T-helper 9 cell (primary cell): ENCODE data around the gene STK33.

Experiments
- DNase-seq: peaks from one replicate; pipeline ENCODE4 v3.0.0-alpha.2; 2020

Gene STK33

DNA sequence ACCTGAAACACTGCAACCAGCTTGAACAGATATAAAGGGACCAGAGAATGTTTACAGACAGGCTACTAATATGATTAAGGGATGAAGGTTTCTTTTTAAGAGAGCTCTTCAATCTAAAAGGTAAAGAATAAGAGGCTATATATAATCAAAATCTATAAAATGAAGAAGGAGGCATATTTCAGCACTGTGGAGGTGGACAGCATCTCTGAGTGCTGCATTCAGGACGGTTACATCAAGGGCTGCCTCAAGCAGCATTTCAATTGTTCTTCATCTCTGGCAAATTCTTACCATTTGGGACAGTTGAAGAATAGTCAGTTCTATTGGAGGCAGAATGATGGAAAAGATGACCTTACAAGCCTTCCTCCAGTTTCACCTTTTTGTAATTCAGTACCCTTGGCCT lies 190.7 kb downstream of the STK33 start:
- DNase-seq = no peak

DNA sequence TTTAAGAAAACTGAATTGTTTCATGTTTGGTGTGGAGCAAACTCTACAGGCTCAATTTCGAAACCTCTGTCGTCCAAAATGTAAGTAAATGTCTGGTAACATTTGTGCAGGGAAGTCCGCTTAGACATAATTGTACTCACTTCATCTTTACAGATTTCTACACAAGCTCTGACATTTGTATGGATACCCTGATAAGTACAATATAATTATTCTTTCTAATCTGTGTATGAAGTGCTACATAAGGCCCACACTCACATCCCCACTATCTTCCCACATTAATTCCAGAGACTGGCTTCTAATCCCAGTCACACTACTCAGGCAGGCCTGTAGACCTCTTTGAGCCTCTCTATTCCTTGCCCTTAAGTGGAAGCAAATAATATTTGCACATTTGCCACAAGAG lies 201.1 kb downstream of the STK33 start:
- DNase-seq = no peak

DNA sequence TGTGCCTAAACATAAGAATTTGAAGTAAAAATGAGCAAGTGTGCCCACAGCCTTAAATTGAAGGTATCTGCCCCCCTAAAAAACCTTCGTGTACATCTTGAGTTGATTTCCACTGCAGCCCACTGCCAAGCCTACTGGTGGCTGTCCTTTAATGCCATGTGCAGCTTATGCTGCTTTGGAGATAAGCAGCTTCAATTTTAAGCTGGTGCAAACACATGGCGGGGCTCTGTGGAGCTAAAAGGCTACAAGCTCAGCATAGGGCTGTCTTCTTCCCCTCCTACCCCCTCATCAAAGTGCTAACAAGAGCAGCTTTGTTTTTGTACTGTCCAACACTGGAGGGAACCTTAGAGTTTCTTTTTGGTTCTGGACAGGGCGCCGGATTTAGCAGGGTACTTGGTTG lies 201.9 kb downstream of the STK33 start:
- DNase-seq = no peak

DNA sequence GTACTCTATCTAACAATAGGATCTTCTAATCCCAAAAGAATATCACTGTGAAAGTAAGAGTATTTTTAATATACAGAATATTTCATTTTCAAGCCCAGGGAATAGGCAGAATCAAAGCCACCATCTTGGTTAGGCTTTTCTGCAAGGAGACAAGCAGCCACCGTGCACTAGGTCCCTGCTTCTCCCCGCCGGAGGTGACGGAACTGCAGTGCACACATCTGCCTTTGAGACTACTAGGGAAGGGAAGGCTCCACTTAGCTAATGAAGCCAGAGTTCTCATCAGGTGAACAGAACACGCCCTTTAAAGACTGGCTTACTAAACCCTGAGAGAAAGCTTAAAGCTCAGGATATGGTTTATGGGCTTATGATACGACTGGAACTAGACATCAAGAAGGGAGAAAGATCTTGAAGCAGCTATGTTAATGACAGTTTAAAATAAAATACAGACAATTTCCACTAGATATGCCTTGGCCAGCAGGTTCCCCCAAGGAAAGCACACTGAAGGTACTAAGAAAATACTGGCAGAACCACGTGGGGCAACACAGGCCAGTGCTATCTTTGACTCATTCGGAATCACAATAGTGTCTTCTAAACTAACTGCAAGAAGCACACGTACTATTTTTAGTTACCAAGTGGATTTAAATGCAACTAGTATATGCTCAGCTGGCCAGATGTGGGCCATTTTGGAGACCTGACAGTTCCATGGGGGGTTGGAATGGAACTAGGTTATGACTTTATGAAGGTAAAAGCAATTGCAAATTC lies 203.0 kb downstream of the STK33 start:
- no peak for DNase-seq

GRCh38 chr11:8389029-8389996 lies 204.7 kb downstream of the STK33 start:
- DNase-seq = no peak

- DNase-seq = no peak
These were observed 206.3 kb downstream of the STK33 start for GRCh38 chr11:8387693-8388092.

GRCh38 chr11:8387141-8387540 lies 206.9 kb downstream of the STK33 start:
- DNase-seq = no peak

DNA sequence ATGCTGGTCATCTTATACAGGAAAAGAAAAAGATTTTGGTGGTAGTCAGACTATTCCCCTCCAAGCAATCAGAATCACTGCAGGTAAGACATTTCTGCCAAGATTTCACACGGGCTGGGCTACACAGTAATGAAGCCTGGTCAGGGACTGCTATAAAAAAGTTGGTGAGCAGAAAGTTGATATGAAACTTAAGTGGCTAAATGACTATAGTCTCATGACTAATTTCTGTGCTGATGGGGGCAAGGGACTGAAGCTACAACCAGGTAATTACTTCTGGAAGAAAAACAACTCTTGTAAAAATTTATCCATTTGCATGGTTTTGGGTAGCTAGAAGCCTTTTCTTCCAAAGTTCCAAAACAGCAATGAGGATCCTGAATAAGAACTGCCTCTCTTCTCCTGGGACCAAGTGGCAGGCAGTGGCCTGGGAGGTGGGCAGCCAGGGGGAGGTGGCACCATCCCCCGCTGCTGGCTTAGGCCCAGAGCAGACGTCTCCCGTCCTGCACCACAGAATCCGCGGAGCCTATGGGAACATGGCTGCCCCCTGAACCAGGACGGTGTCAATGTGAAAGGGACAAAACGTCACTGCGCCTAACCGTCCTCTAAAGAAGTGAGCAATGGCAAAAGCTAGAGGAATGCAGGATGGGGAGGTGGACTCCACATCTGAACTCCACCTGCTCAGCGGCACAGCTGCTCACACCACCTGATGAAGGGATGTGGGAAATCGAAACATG lies 207.7 kb downstream of the STK33 start:
- no peak for DNase-seq

GRCh38 chr11:8384199-8384821 lies 209.7 kb downstream of the STK33 start:
- DNase-seq = no peak

- DNase-seq = no peak
These were observed 210.4 kb downstream of the STK33 start for GRCh38 chr11:8383627-8384026.

DNA sequence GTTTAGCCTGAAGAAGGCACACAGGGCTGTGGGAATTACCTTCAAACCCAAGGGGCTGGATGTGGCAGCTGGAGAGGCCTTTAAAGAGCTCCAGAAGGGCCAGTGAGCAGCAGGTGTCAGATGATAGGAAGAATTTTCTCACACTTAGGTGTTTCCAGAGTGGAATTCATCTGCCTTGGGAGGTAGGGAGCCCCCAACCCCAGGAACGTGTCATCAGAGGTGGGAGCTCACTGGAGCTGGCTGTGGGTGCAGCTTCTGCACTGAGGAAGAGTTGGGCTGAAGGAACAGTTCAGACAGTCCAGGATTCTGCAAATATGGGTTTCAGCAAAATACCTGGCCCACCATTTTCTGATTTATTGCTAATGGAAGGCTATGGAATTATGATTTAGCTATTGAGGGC lies 210.8 kb downstream of the STK33 start:
- DNase-seq = no peak

- DNase-seq = no peak
These were observed 211.5 kb downstream of the STK33 start for GRCh38 chr11:8382436-8383053.

DNA sequence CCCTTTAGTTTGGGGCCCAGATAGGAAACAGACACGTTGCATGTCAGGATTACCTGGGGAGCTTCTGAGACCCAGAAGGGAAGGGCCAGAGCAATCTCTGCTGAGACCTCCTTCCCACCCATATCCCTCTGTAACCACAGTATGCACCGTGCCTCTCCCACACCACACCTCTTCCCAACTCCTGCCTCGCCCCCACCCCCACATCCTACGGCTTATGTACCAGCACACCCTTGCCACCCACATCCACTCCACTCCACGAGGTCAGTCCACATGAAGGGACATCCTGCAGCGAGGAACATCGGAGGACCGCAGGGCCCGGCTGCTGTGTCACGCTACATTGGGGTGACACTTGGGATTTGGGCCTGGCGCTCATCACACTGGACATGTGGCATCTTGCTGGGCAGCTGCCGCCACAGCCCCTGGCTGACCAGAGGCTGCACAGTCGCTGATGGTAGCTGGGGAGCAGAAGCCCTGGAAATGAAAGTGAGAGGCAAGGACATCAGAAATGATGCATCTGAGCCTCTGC lies 212.1 kb downstream of the STK33 start:
- no peak for DNase-seq

GRCh38 chr11:8381343-8381742 lies 212.7 kb downstream of the STK33 start:
- no peak for DNase-seq

- DNase-seq = no peak
These were observed 218.1 kb downstream of the STK33 start for GRCh38 chr11:8375932-8376331.

GRCh38 chr11:8375460-8375859 lies 218.6 kb downstream of the STK33 start:
- no peak for DNase-seq

DNA sequence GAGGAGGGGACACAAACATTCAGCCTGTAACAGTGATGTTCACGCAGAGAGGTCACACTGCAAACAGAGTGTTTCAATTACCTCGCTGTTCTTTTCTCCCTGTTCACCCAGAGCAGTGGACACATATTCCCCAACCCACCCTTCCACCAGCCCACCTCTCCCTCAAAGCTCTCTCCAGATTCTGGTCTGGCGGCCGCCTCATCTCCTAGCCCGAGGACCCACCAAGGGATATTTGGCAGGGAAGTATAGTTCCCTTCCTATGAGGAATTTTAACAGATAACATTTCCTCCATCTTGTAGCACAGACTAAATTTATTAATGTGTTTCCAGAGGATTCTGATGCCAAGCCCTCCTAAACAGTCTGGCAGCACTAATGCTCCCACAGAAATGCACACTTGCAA lies 219.3 kb downstream of the STK33 start:
- DNase-seq = no peak

- DNase-seq = no peak
These were observed 220.3 kb downstream of the STK33 start for GRCh38 chr11:8373519-8374432.

DNA sequence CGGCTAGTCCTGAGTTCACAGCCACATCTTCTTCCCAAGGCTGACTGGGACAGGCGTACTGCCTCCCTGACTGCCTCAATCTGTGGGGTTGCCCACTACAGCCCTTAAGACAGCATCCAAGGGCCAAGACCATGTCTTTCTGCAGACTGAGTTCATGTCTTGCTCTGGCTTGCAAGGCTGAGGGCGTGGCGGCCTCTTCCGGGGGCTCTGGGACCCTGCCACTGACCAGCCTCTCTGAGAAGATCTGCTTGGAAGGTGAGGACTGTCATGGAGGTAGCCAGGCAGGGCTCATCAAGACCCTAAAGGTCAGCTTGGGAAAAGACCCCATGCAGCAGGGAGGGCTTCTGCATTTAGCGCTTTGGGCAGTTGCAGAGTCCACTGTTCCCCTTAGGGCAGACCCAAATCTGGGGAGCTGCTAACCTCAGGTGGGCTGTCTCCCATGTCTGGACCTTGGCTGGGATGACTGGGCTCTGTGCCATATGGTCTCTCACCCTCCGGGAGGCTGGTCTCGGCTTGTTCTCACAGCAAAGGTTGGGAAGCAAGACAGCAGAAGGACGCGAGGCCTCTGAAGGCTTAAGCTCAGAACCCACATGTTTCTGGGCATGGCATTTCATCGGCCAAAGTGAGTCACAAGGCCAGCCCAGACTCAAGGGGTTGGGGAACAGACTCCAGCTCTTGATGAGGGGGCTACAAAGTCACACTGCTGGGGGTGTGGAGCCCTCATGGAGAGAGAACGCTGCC lies 221.2 kb downstream of the STK33 start:
- DNase-seq = no peak

- DNase-seq = no peak
These were observed 222.5 kb downstream of the STK33 start for GRCh38 chr11:8371516-8371884.
